ENCODE data around the gene GFRA4.

Gene GFRA4

GRCh38 chr20:3693376-3693775 lies 30.2 kb upstream of the GFRA4 start:
- DNase-seq, result no peak

- no peak for DNase-seq
These were observed 29.6 kb upstream of the GFRA4 start for GRCh38 chr20:3692706-3693294.

GRCh38 chr20:3691897-3692296 lies 28.7 kb upstream of the GFRA4 start:
- no peak for DNase-seq

- no peak for DNase-seq
These were observed 28.1 kb upstream of the GFRA4 start for GRCh38 chr20:3691306-3691705.

GRCh38 chr20:3690413-3690812 lies 27.2 kb upstream of the GFRA4 start:
- no peak for DNase-seq

- no peak for DNase-seq
These were observed 26.8 kb upstream of the GFRA4 start for GRCh38 chr20:3689978-3690377.

GRCh38 chr20:3687655-3688054 lies 24.5 kb upstream of the GFRA4 start:
- no peak for DNase-seq

GRCh38 chr20:3686867-3687321 lies 23.7 kb upstream of the GFRA4 start:
- no peak for DNase-seq

GRCh38 chr20:3686421-3686820 lies 23.2 kb upstream of the GFRA4 start:
- no peak for DNase-seq

GRCh38 chr20:3685341-3685740 lies 22.1 kb upstream of the GFRA4 start:
- DNase-seq, result no peak

- DNase-seq, result no peak
These were observed 19.0 kb upstream of the GFRA4 start, which contains the start of gene ADAM33 for GRCh38 chr20:3681931-3682781. ADAM33 (minus strand) TSS chr20:3682010; CDS start chr20:3682004, 6 bp downstream.

GRCh38 chr20:3681352-3681930 lies 18.2 kb upstream of the GFRA4 start:
- DNase-seq, result no peak

GRCh38 chr20:3680701-3681351 lies 17.6 kb upstream of the GFRA4 start:
- DNase-seq, result no peak

GRCh38 chr20:3679749-3680700 lies 16.8 kb upstream of the GFRA4 start:
- DNase-seq, result no peak

GRCh38 chr20:3678856-3679720 lies 15.9 kb upstream of the GFRA4 start:
- no peak for DNase-seq

- no peak for DNase-seq
These were observed 15.0 kb upstream of the GFRA4 start for GRCh38 chr20:3678198-3678597.

GRCh38 chr20:3677733-3678132 lies 14.5 kb upstream of the GFRA4 start:
- DNase-seq, result no peak

GRCh38 chr20:3674995-3675900 lies 12.0 kb upstream of the GFRA4 start:
- DNase-seq, result no peak

- DNase-seq, result no peak
These were observed 11.2 kb upstream of the GFRA4 start for GRCh38 chr20:3674447-3674846.

Data from NCI-H1092 (cell line).